Activated naive CD4-positive, alpha-beta T cell treated with anti-CD3 and anti-CD28 coated beads for 36 hours (primary cell): Measurements from ENCODE around the gene CTDSPL. TPM values are rescaled to one million over a fixed set of nuclear protein-coding genes. Genes with fewer than 3 reads are reported as not detected.

Experiments used
- CTCF ChIA-PET: fragments of 350-600 bp; sonication (Branson Sonifier 250); formaldehyde crosslinking; loops from one replicate; lab custom pipeline; 2021; ENCODE audit warnings: antibody characterized with exemption; lab: Charles Lee
- DNase-seq: peaks from one replicate; pipeline ENCODE4 v3.0.0-alpha.2; 2020
- H3K27ac Mint-ChIP-seq: one replicate; pipeline ENCODE4 v1.8.0; 2021; ENCODE audit warnings: mild to moderate bottlenecking, mixed read lengths
- H3K27me3 Mint-ChIP-seq: one replicate; pipeline ENCODE4 v1.8.0; 2021; ENCODE audit warnings: low read depth, mixed read lengths
- H3K36me3 Mint-ChIP-seq: one replicate; pipeline ENCODE4 v1.8.0; 2021; ENCODE audit warnings: low read depth, mixed read lengths
- H3K4me1 Mint-ChIP-seq: one replicate; pipeline ENCODE4 v1.8.0; 2021; ENCODE audit warnings: low read depth, mixed read lengths
- H3K4me3 Mint-ChIP-seq: one replicate; pipeline ENCODE4 v1.8.0; 2021; ENCODE audit warnings: mild to moderate bottlenecking, moderate library complexity, mixed read lengths
- H3K9me3 Mint-ChIP-seq: one replicate; pipeline ENCODE4 v1.8.0; 2021; ENCODE audit warnings: mixed read lengths
- intact Hi-C: fragments of 100-400 bp; cut with micrococcal nuclease; formaldehyde crosslinking; loops from one replicate; pipeline ENCODE4 v1.15.1; 2023
- total RNA-seq, 2 experiments: library from RNA; stranded (reverse); gene quantifications; one replicate each; pipeline ENCODE4 v1.2.3, GENCODE V29; 2021

The CTDSPL gene
- total RNA-seq, 2 experiments from 2014 or later: 3.7 to 5.0 TPM

GRCh38 chr3:37942646-37943045 lies 81.0 kb downstream of the CTDSPL start:
- CTCF ChIA-PET: no interaction called here
- H3K36me3 Mint-ChIP-seq: no peaks in the 10 kb centered on the region
- H3K9me3 Mint-ChIP-seq: no peaks in the 10 kb centered on the region
- H3K4me3 Mint-ChIP-seq: no peak overlapping the region
- no peak overlapping the region for H3K27ac Mint-ChIP-seq
- no peaks in the 10 kb centered on the region for H3K27me3 Mint-ChIP-seq
- intact Hi-C loops: no loop called here
- no peaks in the 10 kb centered on the region for H3K4me1 Mint-ChIP-seq
- DNase-seq: no peak

GRCh38 chr3:37943126-37943525 lies 81.4 kb downstream of the CTDSPL start:
- no peaks in the 10 kb centered on the region for H3K9me3 Mint-ChIP-seq
- H3K27me3 Mint-ChIP-seq: no peaks in the 10 kb centered on the region
- intact Hi-C loops: no loop called here
- DNase-seq: no peak
- H3K36me3 Mint-ChIP-seq: no peaks in the 10 kb centered on the region
- H3K4me1 Mint-ChIP-seq: no peaks in the 10 kb centered on the region
- H3K4me3 Mint-ChIP-seq: no peak overlapping the region
- H3K27ac Mint-ChIP-seq: no peak overlapping the region
- CTCF ChIA-PET: no interaction called here

GRCh38 chr3:37943631-37944314 lies 82.1 kb downstream of the CTDSPL start:
- Mint-ChIP-seq H3K4me3 (no peak overlapping the region), H3K9me3 (no peaks in the 10 kb centered on the region), H3K36me3 (no peaks in the 10 kb centered on the region), H3K27me3 (no peaks in the 10 kb centered on the region), H3K4me1 (no peaks in the 10 kb centered on the region), H3K27ac (no peak overlapping the region)
- no peak for DNase-seq
- CTCF ChIA-PET: no interaction called here
- intact Hi-C loops: no loop called here

GRCh38 chr3:37944391-37944842 lies 82.7 kb downstream of the CTDSPL start:
- DNase-seq: no peak
- Mint-ChIP-seq H3K4me3 (no peak overlapping the region), H3K27me3 (no peaks in the 10 kb centered on the region), H3K4me1 (no peaks in the 10 kb centered on the region), H3K36me3 (no peaks in the 10 kb centered on the region), H3K27ac (no peak overlapping the region), H3K9me3 (no peaks in the 10 kb centered on the region)
- intact Hi-C loops: no loop called here
- CTCF ChIA-PET: no interaction called here

GRCh38 chr3:37945156-37945806 lies 83.6 kb downstream of the CTDSPL start:
- H3K27ac Mint-ChIP-seq: no peak overlapping the region
- CTCF ChIA-PET: interaction anchor here (0.6 to 1.6 kb wide), 2 partner anchors 22 to 76 kb away, joined by 3 to 4 read pairs; no protein-coding TSS in a partner anchor
- DNase-seq: no peak
- intact Hi-C loops: no loop called here
- no peaks in the 10 kb centered on the region for H3K9me3 Mint-ChIP-seq
- no peaks in the 10 kb centered on the region for H3K27me3 Mint-ChIP-seq
- no peak overlapping the region for H3K4me3 Mint-ChIP-seq
- no peaks in the 10 kb centered on the region for H3K4me1 Mint-ChIP-seq
- no peaks in the 10 kb centered on the region for H3K36me3 Mint-ChIP-seq

- no peak overlapping the region for H3K27ac Mint-ChIP-seq
- no peaks in the 10 kb centered on the region for H3K36me3 Mint-ChIP-seq
- DNase-seq: no peak
- CTCF ChIA-PET: interaction anchor here (0.6 to 1.6 kb wide), 2 partner anchors 21 to 77 kb away, joined by 3 to 4 read pairs; no protein-coding TSS in a partner anchor
- H3K27me3 Mint-ChIP-seq: no peaks in the 10 kb centered on the region
- H3K4me3 Mint-ChIP-seq: no peak overlapping the region
- H3K4me1 Mint-ChIP-seq: no peaks in the 10 kb centered on the region
- intact Hi-C loops: no loop called here
- no peaks in the 10 kb centered on the region for H3K9me3 Mint-ChIP-seq
These were observed 84.3 kb downstream of the CTDSPL start for GRCh38 chr3:37945807-37946530.

GRCh38 chr3:37946531-37946889 lies 84.8 kb downstream of the CTDSPL start:
- intact Hi-C loops: no loop called here
- H3K36me3 Mint-ChIP-seq: no peaks in the 10 kb centered on the region
- CTCF ChIA-PET: interaction anchor here (1.6 kb wide), 1 partner anchor 21 kb away, joined by 4 read pairs; no protein-coding TSS in a partner anchor
- no peaks in the 10 kb centered on the region for H3K9me3 Mint-ChIP-seq
- no peaks in the 10 kb centered on the region for H3K27me3 Mint-ChIP-seq
- no peak overlapping the region for H3K27ac Mint-ChIP-seq
- no peaks in the 10 kb centered on the region for H3K4me1 Mint-ChIP-seq
- no peak overlapping the region for H3K4me3 Mint-ChIP-seq
- DNase-seq: no peak

GRCh38 chr3:37949866-37950265 lies 88.2 kb downstream of the CTDSPL start:
- Mint-ChIP-seq H3K4me3 (no peak overlapping the region), H3K36me3 (no peaks in the 10 kb centered on the region), H3K27me3 (no peaks in the 10 kb centered on the region), H3K4me1 (no peaks in the 10 kb centered on the region), H3K9me3 (no peaks in the 10 kb centered on the region), H3K27ac (no peak overlapping the region)
- CTCF ChIA-PET: no interaction called here
- intact Hi-C loops: no loop called here
- DNase-seq: no peak

GRCh38 chr3:37952564-37952963 lies 90.9 kb downstream of the CTDSPL start:
- H3K36me3 Mint-ChIP-seq: no peaks in the 10 kb centered on the region
- H3K4me3 Mint-ChIP-seq: no peak overlapping the region
- no peak for DNase-seq
- CTCF ChIA-PET: no interaction called here
- intact Hi-C loops: no loop called here
- no peaks in the 10 kb centered on the region for H3K9me3 Mint-ChIP-seq
- H3K27me3 Mint-ChIP-seq: no peaks in the 10 kb centered on the region
- peaks cover 17% of the 10 kb centered on the region for H3K4me1 Mint-ChIP-seq
- H3K27ac Mint-ChIP-seq: no peak overlapping the region

GRCh38 chr3:37953226-37953625 lies 91.5 kb downstream of the CTDSPL start:
- Mint-ChIP-seq H3K9me3 (no peaks in the 10 kb centered on the region), H3K4me1 (peaks cover 19% of the 10 kb centered on the region), H3K4me3 (no peak overlapping the region), H3K27ac (no peak overlapping the region), H3K27me3 (no peaks in the 10 kb centered on the region), H3K36me3 (no peaks in the 10 kb centered on the region)
- CTCF ChIA-PET: interaction anchor here (0.7 kb wide), 1 partner anchor 14 kb away, joined by 3 read pairs; no protein-coding TSS in a partner anchor
- no peak for DNase-seq
- intact Hi-C loops: no loop called here

- no peaks in the 10 kb centered on the region for H3K36me3 Mint-ChIP-seq
- no peak overlapping the region for H3K4me3 Mint-ChIP-seq
- H3K27me3 Mint-ChIP-seq: no peaks in the 10 kb centered on the region
- peaks cover 19% of the 10 kb centered on the region for H3K4me1 Mint-ChIP-seq
- H3K27ac Mint-ChIP-seq: no peak overlapping the region
- H3K9me3 Mint-ChIP-seq: no peaks in the 10 kb centered on the region
- CTCF ChIA-PET: interaction anchor here (0.7 kb wide), 1 partner anchor 13 kb away, joined by 3 read pairs; no protein-coding TSS in a partner anchor
- intact Hi-C loops: no loop called here
- DNase-seq: no peak
These were observed 92.2 kb downstream of the CTDSPL start for GRCh38 chr3:37953707-37954394.

GRCh38 chr3:37954881-37955280 lies 93.2 kb downstream of the CTDSPL start:
- intact Hi-C loops: no loop called here
- CTCF ChIA-PET: interaction anchor here (1.9 to 2.0 kb wide), 2 partner anchors 12 to 20 kb away, joined by 8 to 9 read pairs; no protein-coding TSS in a partner anchor
- peaks cover 19% of the 10 kb centered on the region for H3K4me1 Mint-ChIP-seq

More at GRCh38 chr3:37954881-37955280, 93.2 kb downstream of the CTDSPL start:
- H3K4me3 Mint-ChIP-seq: no peak overlapping the region
- no peak for DNase-seq
- no peaks in the 10 kb centered on the region for H3K9me3 Mint-ChIP-seq
- no peaks in the 10 kb centered on the region for H3K27me3 Mint-ChIP-seq
- no peak overlapping the region for H3K27ac Mint-ChIP-seq
- no peaks in the 10 kb centered on the region for H3K36me3 Mint-ChIP-seq
